NCI-H2171 treated with DMSO at 0.1 percent for 48 hours (cell line): ENCODE data around the gene AKIRIN2.

Experiments
- DNase-seq: peaks from one replicate; lab custom pipeline; 2025; lab: John Stamatoyannopoulos, UW

AKIRIN2 gene

DNA sequence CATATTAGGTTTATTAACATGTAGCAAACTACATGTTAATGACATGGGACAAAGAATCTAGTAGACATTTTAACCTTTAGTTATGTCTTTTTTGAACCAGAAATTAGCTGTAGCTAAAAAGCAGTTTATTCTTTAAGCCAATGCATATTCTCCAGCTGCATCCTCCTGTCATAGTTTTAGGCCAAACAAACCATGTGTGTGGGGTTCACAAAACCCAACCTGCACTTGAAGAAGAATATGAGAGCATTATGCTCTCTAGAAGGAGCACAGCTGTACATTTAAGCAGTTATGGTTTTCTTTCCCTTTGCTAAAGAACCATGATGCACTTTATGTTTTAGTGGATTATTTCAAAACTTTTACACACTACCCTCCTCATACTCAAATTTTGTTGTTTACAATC is 46.2 kb downstream of the AKIRIN2 start:
- no peak for DNase-seq

DNA sequence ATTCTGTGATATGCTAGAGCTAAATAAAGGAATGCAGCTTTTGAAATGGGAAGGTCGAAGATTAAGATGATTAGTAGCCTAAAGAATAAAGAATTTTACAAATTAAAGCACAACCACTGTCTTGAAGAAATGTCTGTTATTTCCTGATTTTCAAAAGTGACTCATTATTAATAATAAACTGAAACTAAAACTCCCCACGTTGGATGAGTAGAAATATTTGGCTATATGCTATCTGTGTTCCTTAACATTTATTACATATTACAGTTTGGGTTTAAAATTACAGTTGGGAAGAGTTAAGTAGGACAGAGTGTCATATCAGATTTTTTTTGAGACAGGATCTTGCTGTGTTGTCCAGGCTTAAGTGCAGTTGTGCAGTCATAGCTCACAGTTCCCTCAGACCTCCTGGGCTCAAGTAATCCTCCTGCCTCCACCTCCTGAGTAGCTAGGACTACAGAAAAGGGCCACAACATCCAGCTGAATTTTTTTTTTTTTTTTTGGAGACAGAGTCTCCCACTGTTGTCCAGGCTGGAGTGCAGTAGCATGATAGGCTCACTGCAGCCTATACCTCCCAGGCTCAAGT is 47.1 kb downstream of the AKIRIN2 start:
- DNase-seq, result no peak

DNA sequence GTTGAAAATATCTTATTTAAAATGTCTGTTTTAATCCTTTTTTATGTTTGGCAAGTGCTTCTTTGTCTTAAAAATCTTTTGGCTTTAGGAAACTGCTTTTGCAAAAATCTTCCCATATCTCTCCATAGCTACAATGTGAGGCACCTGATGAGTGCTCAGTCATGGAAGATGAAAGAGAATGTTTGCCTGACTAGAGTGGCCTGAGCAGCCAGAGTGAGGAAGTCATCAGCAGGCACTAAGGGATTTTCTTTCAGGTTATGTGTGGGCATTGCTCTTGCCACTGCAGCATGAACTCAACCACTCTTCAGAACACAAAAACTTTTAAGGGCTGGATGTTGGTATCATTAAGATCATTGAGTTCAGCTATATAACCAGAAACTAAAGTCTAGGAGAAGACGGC is 47.9 kb downstream of the AKIRIN2 start:
- no peak for DNase-seq

DNA sequence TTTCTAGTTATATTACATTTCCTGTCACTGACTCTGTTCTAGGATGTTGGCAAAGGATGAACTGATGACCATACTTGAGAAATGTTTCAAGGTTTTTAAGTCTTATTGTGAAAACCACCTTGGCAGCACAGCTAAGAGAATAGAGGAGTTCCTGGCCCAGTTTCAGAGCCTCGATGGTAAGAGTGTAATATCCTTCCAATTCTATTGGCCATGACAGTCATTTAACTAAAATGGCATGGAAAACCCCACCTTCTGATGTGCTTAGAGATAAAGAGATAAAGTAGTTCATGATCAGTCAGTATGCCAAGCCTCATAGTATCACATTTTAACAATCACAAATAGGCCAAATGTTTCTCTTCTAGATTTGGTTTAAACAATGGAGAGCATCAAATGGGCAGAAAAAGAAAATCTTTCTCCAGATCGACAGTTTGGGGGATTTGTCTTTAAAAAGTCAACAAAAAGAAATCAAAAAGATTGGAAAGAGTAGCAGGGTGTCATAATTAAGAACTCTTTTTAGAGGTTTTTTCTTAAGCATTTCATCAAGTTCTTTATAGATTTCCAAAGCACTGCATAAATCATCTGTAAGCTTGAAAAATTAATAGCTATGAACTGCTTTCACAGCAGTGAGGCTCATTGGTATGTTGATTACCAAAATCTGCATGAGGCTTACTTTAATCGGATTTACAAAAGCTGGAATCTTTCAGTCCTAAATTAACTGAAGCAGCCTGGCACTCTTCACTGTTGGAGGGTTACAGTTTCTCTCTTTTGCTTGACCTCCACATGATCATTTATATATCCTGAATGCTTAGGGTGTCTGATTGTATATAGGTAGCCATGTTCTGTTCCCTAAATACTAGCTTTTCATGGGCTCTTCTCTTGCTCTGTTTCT is 48.7 kb downstream of the AKIRIN2 start:
- DNase-seq, result no peak

DNA sequence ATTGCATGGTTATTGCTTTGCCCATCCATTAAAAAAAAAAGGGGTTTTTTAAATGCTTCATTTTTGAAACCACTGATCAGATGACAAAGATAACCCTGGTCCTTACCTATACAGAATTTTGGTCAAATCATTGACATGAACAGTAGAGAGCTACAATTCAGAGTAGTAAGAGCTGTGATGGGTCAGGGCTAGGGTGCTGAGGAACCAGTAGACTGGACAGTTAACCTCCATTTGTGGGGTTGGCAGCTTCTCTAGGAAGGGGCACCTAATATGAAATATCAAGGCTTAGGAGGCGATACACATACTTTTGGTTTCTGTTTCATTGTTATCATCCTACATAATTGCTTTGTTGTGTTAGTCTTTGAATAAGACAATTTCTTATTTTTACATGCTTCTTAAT is 57.0 kb downstream of the AKIRIN2 start:
- DNase-seq, result no peak

DNA sequence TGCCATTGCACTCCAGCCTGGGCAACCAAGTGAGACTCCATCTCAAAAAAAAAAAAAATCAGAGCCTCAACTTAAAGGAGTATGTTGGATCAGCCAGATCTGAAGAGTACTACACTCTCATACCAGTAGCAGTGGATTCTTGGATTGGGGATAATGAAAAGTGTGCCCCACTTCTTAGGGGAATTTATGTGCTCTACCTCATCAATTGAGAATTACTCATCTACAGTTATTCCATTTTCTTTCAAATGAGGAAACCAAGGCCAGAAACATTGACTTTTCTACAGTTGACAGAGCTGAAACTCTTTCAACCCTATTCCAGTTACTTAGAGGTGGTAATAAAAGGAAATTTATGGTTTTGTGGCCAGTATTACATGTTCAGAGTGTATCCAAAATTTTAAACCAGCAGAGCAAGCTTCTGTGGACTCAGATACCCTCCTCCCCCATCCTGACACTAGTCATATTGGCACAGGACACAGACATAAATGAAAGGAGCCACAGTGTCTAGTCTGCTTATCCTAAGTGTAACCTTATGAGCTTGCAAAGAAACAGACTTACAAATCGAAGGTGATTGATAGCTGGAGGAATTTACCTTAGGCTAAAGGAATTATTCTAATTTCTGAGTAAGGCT is 60.9 kb downstream of the AKIRIN2 start:
- DNase-seq, result no peak

DNA sequence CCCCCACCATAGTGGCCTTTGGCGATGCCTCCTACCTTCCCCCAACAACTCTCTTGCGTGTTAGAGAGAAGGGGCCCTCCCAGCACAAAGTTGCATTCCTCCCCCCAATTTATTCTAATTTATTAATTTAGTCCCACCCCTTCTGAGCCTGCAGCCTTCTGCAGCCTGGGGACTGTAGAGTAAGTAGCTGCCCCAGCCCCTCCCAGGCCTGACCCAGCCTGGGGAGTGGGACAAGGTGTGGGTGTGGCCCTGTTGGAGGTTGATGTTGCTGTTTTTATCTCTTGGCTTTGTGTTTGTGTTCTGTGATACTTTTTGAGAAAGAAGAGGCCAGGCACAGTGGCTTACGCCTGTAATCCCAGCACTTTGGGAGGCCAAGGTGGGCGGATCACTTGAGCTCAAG is 62.7 kb downstream of the AKIRIN2 start:
- DNase-seq, result no peak

DNA sequence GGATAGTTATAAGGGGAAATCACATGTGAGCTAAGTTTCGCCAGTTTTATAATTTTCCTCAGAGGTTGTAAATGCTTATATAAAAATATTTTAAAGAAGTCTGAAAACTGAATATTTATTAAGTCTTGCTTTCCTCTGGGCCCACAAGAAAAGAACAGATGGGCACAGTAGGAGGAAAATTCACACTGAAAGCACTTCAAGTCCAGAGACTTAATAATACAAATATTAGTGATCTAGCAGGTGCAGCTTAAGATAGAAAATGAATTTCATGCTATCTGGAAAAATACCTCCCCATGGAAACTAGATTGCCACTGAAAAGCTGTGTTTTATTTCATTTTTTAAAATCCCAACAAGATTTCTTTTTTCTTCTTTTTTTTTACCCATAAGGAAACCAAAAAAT is 64.9 kb downstream of the AKIRIN2 start:
- DNase-seq, result no peak

DNA sequence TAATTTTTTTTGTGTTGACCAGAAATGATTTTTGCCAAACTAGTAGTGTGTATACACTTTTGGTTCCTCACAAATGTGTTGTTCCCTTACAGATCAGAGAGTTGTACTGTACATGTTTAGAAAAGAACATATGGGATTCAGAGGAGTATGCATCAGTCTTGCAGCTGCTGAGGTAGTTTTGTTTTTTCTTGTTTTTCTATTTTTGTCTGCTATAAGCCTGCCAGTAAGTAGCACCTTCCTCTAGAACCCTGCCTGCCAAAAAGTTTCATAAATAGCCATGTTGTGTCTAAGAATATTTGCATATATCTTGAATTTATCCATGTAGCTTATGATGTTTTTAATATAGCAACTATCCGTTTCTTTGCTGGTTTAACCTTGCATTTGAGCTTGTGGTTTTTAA is 65.7 kb downstream of the AKIRIN2 start:
- no peak for DNase-seq

DNA sequence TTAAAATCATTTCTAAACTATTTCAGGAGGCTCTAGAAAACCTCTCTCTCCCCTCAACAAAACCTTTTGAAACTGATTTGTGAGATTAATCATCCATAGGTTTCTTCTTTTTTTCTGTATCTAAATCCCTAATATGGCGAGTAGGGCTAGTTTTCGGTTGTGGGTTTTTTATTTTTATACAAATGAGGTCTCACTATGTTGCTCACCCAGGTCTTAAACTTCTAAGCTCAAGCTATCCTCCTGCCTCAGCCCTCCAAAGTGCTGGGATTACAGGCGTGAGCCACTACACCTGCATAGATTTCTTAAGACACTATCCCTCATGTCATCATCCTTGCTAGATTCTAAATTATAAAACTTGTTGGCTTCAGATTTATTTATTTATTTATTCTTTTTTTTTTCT is 68.2 kb downstream of the AKIRIN2 start:
- no peak for DNase-seq

DNA sequence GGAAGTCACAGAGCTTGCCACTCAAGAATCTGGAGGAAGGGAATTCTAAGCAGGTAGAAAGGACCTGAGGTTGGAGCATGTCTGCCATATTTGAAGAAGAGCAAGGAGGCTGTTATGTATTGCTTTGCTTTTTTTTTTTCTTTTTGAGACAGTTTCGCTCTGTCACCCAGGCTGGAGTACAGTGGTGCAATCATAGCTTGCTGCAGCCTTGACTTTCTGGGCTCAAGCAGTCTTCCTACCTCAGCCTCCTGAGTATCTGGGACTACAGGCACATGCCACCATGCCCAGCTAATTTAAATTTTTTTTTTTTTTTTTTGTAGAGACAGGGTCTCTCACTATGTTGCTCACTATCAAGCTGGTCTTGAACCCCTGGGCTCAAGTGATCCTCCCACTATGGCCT is 71.3 kb downstream of the AKIRIN2 start:
- DNase-seq, result no peak

DNA sequence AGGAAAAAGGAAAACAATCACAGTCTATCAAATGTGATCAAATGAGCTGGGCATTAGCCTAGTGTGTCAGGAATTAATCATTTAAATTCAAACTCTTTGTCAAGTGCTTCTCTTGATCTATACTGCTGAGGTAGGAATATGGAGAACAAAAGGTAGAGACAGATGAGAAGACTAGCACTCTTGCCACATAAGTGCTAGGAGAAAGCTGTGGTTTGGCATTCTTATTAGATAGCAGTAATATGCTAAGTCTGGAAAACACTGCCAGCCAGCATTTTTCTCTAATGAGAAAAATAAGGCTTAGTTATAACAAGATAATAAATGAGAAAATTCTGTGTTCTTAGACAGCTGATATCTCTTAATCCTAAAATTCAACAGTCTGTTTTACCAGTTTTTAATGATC is 73.2 kb downstream of the AKIRIN2 start:
- no peak for DNase-seq

DNA sequence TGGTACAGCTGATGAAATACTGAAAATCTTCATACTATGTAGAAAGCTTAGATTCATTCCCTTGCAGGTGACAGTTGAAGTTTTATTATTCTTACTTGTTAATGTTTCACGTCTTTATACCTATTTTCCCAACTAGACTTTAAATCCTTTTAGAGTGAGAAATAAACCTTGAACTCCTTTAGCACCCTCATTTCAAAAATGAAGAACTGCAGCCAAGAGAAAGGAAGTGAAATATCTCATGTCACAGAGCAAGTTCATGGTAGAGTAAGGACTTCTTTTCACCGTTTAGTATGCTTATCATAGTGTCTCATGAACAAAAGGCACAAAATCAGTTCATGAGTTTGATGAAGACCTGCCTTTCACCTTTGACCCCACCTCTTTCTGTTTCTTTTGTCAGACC is 73.6 kb downstream of the AKIRIN2 start:
- DNase-seq, result no peak
